Mesenchymal stem cell (in vitro differentiated cells and primary cell): ENCODE measurements around the gene ANTXR2.
A peak's percentile ranks its signal among the peaks of the same experiment; 100 is the strongest.

Experiments
- DNase-seq: peaks from one replicate; pipeline ENCODE4 v3.0.0-alpha.2; 2013
- H2AFZ ChIP-seq: one replicate; pipeline ENCODE4 v1.6.1; 2013; ENCODE audit warnings: low read depth, mild to moderate bottlenecking, control low read depth, inconsistent platforms, low read length, moderate library complexity
- H2AK5ac ChIP-seq: 2 replicates; pipeline ENCODE4 v1.6.1; 2013; ENCODE audit warnings: low read length, moderate library complexity, mild to moderate bottlenecking, inconsistent platforms; ENCODE audit not compliant: severe bottlenecking
- H2BK120ac ChIP-seq: one replicate; pipeline ENCODE4 v1.6.1; 2013; ENCODE audit warnings: low read depth, mild to moderate bottlenecking, inconsistent platforms, low read length, moderate library complexity
- H2BK12ac ChIP-seq, 2 experiments: one replicate each; pipeline ENCODE4 v1.6.1; 2013; ENCODE audit warnings: inconsistent platforms in 2 of 2, low read length in 2 of 2, mild to moderate bottlenecking in 2 of 2, moderate library complexity in 2 of 2, control low read depth in 1 of 2
- H2BK15ac ChIP-seq: one replicate; pipeline ENCODE4 v1.6.1; 2013; ENCODE audit warnings: mild to moderate bottlenecking, low read depth, inconsistent platforms; ENCODE audit not compliant: poor library complexity, severe bottlenecking
- H2BK5ac ChIP-seq: 2 replicates; pipeline ENCODE4 v1.6.1; 2013; ENCODE audit warnings: low read depth, mild to moderate bottlenecking, low read length, control low read depth, inconsistent platforms; ENCODE audit not compliant: poor library complexity, severe bottlenecking
- H3K14ac ChIP-seq, 2 experiments: one replicate each; pipeline ENCODE4 v1.6.1; 2013; ENCODE audit warnings: inconsistent platforms in 2 of 2, low read length in 2 of 2, control low read depth in 1 of 2, mild to moderate bottlenecking in 1 of 2, moderate library complexity in 1 of 2
- H3K18ac ChIP-seq, 2 experiments: one replicate each; pipeline ENCODE4 v1.6.1; 2013; ENCODE audit warnings: inconsistent platforms in 2 of 2, low read length in 2 of 2, control low read depth in 1 of 2, low read depth in 1 of 2, mild to moderate bottlenecking in 1 of 2
- H3K23ac ChIP-seq, 2 experiments: one replicate each; pipeline ENCODE4 v1.6.1; 2013; ENCODE audit warnings: inconsistent platforms in 2 of 2, low read length in 2 of 2, mild to moderate bottlenecking in 2 of 2, moderate library complexity in 2 of 2, control low read depth in 1 of 2
- H3K27ac ChIP-seq: 2 replicates; pipeline ENCODE4 v1.5.1; 2013; ENCODE audit warnings: mild to moderate bottlenecking, moderate library complexity, low read length, control low read depth, inconsistent platforms; ENCODE audit not compliant: poor library complexity, severe bottlenecking
- H3K27me3 ChIP-seq, 2 experiments: 2 replicates each; pipeline versions ENCODE4 v1.6.1 to v1.7.0; 2013; ENCODE audit warnings: low read length in 2 of 2, mild to moderate bottlenecking in 2 of 2, moderate library complexity in 2 of 2, control low read depth in 1 of 2, inconsistent platforms in 1 of 2; ENCODE audit not compliant: control insufficient read depth in 1 of 2, insufficient read depth in 1 of 2
- H3K36me3 ChIP-seq, 2 experiments: 2 replicates each; pipeline versions ENCODE4 v1.6.1 to v1.7.0; 2013; ENCODE audit warnings: low read length in 2 of 2, control low read depth in 1 of 2, inconsistent platforms in 1 of 2, low read depth in 1 of 2, mild to moderate bottlenecking in 1 of 2; ENCODE audit not compliant: insufficient read depth in 2 of 2, control insufficient read depth in 1 of 2
- H3K4ac ChIP-seq, 2 experiments: one replicate each; pipeline ENCODE4 v1.6.1; 2013; ENCODE audit warnings: inconsistent platforms in 2 of 2, low read length in 2 of 2, mild to moderate bottlenecking in 2 of 2, moderate library complexity in 2 of 2, control low read depth in 1 of 2, low read depth in 1 of 2
- H3K4me1 ChIP-seq: 2 replicates; pipeline ENCODE4 v1.6.1; 2013; ENCODE audit warnings: low read depth, low read length, control low read depth; ENCODE audit not compliant: control insufficient read depth, insufficient read depth
- H3K4me2 ChIP-seq: 2 replicates; pipeline ENCODE4 v1.6.1; 2013; ENCODE audit warnings: low read length, mild to moderate bottlenecking, inconsistent platforms; ENCODE audit not compliant: poor library complexity, severe bottlenecking
- H3K4me3 ChIP-seq, 2 experiments: 2 replicates each; pipeline versions ENCODE4 v1.5.1 to v1.7.0; 2013; ENCODE audit warnings: low read length in 2 of 2, mild to moderate bottlenecking in 2 of 2, control low read depth in 1 of 2, low read depth in 1 of 2; ENCODE audit not compliant: insufficient read depth in 1 of 2
- H3K79me1 ChIP-seq: replicated peaks from 2 replicates; pipeline ENCODE4 v1.6.1; 2013; ENCODE audit warnings: mild to moderate bottlenecking, control low read depth, low read length, inconsistent platforms; ENCODE audit not compliant: poor library complexity, severe bottlenecking
- H3K9ac ChIP-seq: 2 replicates; pipeline ENCODE4 v1.7.0; 2013; ENCODE audit warnings: mild to moderate bottlenecking, low read length, moderate library complexity
- H3K9me3 ChIP-seq: 2 replicates; pipeline ENCODE4 v1.7.0; 2013; ENCODE audit warnings: mild to moderate bottlenecking, low read length; ENCODE audit not compliant: control insufficient read depth
- H4K8ac ChIP-seq: one replicate; pipeline ENCODE4 v1.6.1; 2013; ENCODE audit warnings: inconsistent platforms, mild to moderate bottlenecking, low read length, moderate library complexity
- H4K91ac ChIP-seq: one replicate; pipeline ENCODE4 v1.6.1; 2013; ENCODE audit warnings: mild to moderate bottlenecking, low read length, inconsistent platforms
- WGBS: methylation state at CpG from one replicate; pipeline ENCODE4 v1.1.7; 2013; ENCODE audit warnings: mixed read lengths; 5-methylcytosine and 5-hydroxymethylcytosine counted together

ANTXR2 gene

DNA sequence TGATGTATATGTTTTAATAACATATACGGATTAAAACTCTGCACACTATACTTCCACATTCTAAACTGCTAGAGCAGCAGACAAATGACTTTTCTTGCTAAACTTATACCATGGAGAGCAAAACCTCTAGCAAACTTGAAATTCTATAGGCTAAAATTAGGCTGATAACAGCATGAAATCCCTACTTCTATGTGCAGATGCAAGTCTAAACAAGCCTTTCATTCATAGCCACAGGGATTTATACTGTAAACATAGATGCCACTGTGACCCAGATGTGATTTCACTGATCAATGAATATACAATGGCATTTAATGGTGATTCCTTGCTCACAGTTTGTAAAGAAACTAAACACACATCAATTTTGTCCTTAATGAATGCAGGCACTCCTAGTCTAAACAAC is 151.0 kb downstream of the ANTXR2 start:
- Histone ChIP-seq H2BK5ac (no peak overlapping the region), H4K8ac (no peak overlapping the region), H2BK15ac (no peak overlapping the region), H3K36me3 (peaks cover 0 to 64% of the 10 kb centered on the region in 2 experiments), H4K91ac (no peak overlapping the region), H3K9me3 (no peaks in the 10 kb centered on the region), H2BK120ac (no peak overlapping the region), H3K79me1 (peaks cover 6% of the 10 kb centered on the region), H2BK12ac (no peak overlapping the region), H2AK5ac (no peak overlapping the region), H3K4me3 (no peak overlapping the region), H3K23ac (no peak overlapping the region), H3K4me2 (no peak overlapping the region), H3K9ac (no peak overlapping the region), H3K27ac (no peak overlapping the region), H3K27me3 (no peaks in the 10 kb centered on the region), H3K4me1 (no peaks in the 10 kb centered on the region), H3K18ac (no peak overlapping the region), H2AFZ (no peak overlapping the region), H3K4ac (no peak overlapping the region), H3K14ac (no peak overlapping the region)
- 100% methylated on average over 1 of the region's 1 CpG for WGBS
- DNase-seq, result no peak

DNA sequence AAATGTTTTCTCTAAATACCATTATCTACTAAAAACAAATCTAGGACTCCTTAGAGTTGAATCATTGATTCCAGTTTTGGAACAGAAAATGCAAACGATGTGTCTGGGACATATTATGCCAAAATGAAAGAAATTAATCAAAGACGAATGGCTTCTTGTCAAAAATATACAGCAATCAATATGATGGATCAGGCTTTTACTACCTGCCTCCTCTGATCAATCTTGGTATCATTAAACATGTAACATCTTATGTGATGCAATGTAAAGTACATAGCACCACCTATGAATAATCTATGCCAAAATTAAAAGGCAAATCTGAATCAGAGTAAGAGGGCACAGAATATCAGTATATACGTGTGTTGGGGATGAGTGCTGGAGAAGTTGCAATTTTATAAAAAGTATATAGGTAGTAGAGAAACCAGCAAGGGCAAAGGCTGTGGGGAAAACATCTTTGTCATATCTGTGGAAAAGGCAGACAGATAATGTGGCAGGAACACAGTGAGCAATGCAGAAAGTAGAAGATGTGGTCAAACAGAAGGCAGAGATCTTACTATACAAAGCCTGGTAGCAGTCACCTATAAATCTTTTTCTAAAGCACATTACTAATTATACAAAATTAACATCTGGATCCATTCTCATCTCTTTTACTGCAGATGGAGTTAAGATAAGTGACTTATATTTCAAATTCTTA is 152.7 kb downstream of the ANTXR2 start:
- Histone ChIP-seq H3K9ac (no peak overlapping the region), H4K8ac (no peak overlapping the region), H2AK5ac (no peak overlapping the region), H2AFZ (no peak overlapping the region), H4K91ac (no peak overlapping the region), H3K27ac (no peak overlapping the region), H3K4me3 (no peak overlapping the region), H2BK12ac (no peak overlapping the region), H3K4ac (no peak overlapping the region), H3K4me2 (no peak overlapping the region), H3K36me3 (peaks cover 0 to 62% of the 10 kb centered on the region in 2 experiments), H2BK5ac (no peak overlapping the region), H3K79me1 (peaks cover 7% of the 10 kb centered on the region), H3K14ac (no peak overlapping the region), H3K4me1 (no peaks in the 10 kb centered on the region), H3K23ac (no peak overlapping the region), H2BK15ac (no peak overlapping the region), H3K18ac (no peak overlapping the region), H2BK120ac (no peak overlapping the region), H3K9me3 (no peaks in the 10 kb centered on the region), H3K27me3 (no peaks in the 10 kb centered on the region)
- no peak for DNase-seq
- WGBS, result 100% methylated on average over 1 of the region's 3 CpGs

DNA sequence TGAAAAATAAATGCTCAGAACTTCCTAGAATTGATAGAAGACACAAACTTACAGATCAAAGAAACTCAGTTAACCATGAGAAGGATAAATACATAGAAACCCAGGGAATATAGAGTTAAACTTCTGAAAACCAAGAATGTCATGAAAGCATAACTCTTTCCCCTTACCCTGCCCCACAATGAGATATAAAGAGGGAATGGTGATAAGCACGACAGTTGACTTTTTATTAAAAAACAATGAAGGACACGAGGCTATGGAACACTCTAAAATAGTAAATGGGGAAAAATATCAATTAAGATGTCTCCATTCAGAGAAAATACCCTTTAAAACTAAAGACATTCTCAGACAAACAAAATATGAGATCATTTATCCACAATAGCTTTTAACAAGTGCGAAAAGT is 154.7 kb downstream of the ANTXR2 start:
- no peak overlapping the region for H2BK120ac ChIP-seq
- no peak for DNase-seq
- no peak overlapping the region for H3K14ac ChIP-seq
- no peak overlapping the region for H3K4me3 ChIP-seq
- no peak overlapping the region for H3K4me2 ChIP-seq
- no peak overlapping the region for H3K27ac ChIP-seq
- WGBS, result no CpG with 5 or more reads among the region's 3 CpGs
- no peaks in the 10 kb centered on the region for H3K27me3 ChIP-seq
- H3K9ac ChIP-seq, result no peak overlapping the region
- H2AK5ac ChIP-seq, result no peak overlapping the region
- H3K79me1 ChIP-seq, result peaks cover 6% of the 10 kb centered on the region
- no peak overlapping the region for H2BK15ac ChIP-seq
- H3K18ac ChIP-seq, result no peak overlapping the region
- no peaks in the 10 kb centered on the region for H3K9me3 ChIP-seq
- no peak overlapping the region for H4K91ac ChIP-seq
- H2BK12ac ChIP-seq, result no peak overlapping the region
- no peak overlapping the region for H2BK5ac ChIP-seq
- peaks cover 0 to 66% of the 10 kb centered on the region in 2 experiments for H3K36me3 ChIP-seq
- H2AFZ ChIP-seq, result no peak overlapping the region
- H4K8ac ChIP-seq, result no peak overlapping the region
- H3K4ac ChIP-seq, result no peak overlapping the region
- H3K23ac ChIP-seq, result no peak overlapping the region
- H3K4me1 ChIP-seq, result no peaks in the 10 kb centered on the region

DNA sequence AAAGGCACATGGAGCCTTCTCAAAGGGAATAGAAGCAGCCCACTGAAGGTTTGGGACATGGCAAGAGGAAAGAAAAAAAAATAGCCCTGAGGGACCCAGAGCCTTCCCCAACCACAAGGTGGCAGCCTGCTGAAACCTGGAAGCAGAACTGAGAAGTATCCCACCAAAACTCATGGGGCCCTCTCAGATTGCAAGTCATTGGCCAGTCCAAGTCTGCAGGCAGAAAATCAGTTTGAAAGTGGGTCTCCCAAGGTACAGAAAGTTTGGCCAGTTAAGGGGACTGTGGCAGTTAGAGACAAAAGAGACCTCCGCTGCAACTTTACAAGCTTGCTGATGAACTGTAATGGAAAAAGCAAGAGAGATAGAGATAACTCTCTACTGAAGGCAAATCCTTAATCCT is 155.8 kb downstream of the ANTXR2 start:
- H3K4me3 ChIP-seq, result no peak overlapping the region
- H3K14ac ChIP-seq, result no peak overlapping the region
- H3K18ac ChIP-seq, result no peak overlapping the region
- no peak overlapping the region for H4K91ac ChIP-seq
- peaks cover 0 to 65% of the 10 kb centered on the region in 2 experiments for H3K36me3 ChIP-seq
- H2BK15ac ChIP-seq, result no peak overlapping the region
- no peak overlapping the region for H4K8ac ChIP-seq
- DNase-seq, result peak; percentile 37
- WGBS, result no CpG with 5 or more reads among the region's 1 CpG
- no peak overlapping the region for H2BK12ac ChIP-seq
- H2AFZ ChIP-seq, result no peak overlapping the region
- no peak overlapping the region for H2BK5ac ChIP-seq
- no peaks in the 10 kb centered on the region for H3K9me3 ChIP-seq
- no peaks in the 10 kb centered on the region for H3K27me3 ChIP-seq
- H2AK5ac ChIP-seq, result no peak overlapping the region
- H3K9ac ChIP-seq, result no peak overlapping the region
- no peak overlapping the region for H3K4me2 ChIP-seq
- peaks cover 5% of the 10 kb centered on the region for H3K79me1 ChIP-seq
- H3K23ac ChIP-seq, result no peak overlapping the region
- no peaks in the 10 kb centered on the region for H3K4me1 ChIP-seq
- no peak overlapping the region for H2BK120ac ChIP-seq
- H3K4ac ChIP-seq, result no peak overlapping the region
- H3K27ac ChIP-seq, result no peak overlapping the region
